Midbrain (tissue), 1 donor: ENCODE data around the gene CATSPER3.

Experiments used
- DNase-seq: peaks from one replicate; lab custom pipeline; 2025; lab: John Stamatoyannopoulos, UW

CATSPER3 gene

DNA sequence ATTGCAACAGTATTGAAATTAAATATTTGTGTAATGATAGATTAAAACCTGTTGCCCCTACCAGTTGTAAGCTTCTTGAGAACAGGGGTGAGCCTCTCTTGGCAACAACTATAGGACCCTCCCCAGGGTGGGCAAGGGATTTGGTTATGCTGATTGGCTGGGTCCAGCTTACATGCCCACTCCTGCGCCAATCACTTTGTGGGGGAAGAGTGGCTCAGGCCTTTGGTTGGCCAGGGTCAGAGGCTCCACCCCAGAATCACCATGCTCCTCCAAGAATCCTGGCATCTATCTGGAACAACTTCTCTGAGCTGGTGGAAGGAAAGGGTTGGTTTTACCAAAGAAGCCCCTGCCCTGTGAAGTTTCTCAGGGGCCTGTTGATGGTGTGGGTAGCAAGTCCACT lies 74.9 kb downstream of the CATSPER3 start:
- no peak for DNase-seq

DNA sequence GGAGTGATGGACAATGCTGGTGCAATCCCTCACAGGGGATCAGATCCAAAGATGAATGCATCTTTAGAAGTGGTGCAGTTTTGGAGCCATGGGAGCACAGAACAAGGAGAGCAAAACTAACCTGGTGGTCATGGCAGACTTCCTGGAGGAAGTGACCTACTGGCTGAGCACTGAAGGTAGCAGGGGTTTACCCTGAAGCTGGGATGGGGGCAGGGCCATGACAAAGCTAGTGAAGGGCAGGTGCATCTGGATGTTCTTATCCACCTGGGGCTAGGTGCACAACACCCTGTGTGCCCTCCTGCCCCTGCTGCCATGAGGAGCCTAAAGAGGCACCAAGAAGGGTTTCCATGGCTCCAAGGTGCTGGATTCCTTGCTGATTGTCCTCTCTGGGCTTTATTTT lies 77.8 kb downstream of the CATSPER3 start:
- no peak for DNase-seq

DNA sequence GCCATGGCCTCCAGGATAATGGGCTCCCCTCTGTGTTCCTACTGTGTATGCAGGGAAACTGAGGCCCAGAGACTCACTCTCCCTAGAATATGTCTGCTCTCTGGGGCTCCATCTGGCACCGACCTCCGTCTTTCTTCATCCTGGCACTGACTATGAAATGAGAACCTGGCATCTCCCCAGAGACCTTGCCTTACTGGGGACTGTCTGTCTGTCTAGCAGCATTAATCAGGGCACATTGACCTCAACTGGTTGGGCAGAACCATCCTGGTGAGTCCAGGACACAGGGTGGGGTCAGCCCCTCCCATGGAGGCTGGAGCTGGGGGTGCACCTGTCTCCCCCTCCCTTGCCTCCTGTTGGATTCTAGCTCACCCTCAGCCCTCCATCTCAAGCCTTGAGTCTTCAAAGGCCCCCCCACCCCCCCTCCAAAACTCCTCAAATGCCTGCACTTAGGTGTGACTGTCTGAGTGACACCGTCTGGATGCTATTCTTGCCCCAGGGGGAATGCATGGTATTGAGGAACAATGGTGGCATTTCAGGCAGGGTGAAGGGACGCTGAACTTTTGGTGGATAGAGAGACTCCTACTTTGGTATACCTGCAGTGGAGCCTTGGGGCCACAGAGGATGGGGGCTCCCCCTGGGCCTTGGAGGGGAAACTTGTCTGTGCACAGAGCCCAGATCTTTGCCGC lies 79.1 kb downstream of the CATSPER3 start:
- DNase-seq, result no peak

GRCh38 chr5:135047347-135047695 lies 79.6 kb downstream of the CATSPER3 start:
- no peak for DNase-seq

DNA sequence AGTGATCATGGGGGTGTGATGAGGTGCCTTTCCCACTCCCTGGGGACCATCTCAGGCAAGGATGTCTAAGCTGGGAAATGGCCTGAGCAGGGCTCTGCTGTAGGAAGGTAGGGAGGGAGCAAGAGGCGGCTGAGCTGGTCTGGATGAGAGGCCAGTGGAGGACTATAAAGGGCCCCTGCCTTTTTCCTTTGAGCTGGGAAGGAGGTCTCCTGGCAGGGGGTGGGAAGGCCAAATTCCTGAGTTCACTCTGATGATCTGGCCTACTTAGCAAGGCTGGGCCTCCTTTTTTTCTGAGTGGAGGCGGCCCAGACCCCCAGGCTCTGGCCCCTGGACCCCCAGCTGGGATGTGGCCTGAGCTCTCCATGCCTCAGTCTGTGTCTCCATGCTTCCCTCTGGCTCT lies 80.6 kb downstream of the CATSPER3 start:
- no peak for DNase-seq

DNA sequence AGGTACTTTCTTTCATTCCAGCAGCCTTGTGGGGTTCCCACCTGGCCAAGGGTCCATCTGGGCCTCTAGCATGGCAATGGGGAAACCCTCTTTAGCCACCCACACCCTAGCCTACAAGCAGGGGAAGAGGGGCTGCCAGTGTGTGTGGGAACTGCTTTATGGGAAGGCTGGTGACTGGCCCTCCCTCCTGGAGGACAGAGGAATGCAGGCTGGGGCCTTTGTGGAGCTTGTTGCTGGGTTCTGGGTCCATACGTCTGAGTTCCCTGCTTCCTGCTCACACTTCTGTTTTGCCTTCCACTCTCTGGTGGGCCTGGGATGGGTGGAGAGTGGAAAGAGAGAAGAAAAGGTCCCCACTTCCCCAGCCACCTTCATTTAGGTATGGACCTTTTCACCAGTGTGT lies 81.2 kb downstream of the CATSPER3 start:
- no peak for DNase-seq

DNA sequence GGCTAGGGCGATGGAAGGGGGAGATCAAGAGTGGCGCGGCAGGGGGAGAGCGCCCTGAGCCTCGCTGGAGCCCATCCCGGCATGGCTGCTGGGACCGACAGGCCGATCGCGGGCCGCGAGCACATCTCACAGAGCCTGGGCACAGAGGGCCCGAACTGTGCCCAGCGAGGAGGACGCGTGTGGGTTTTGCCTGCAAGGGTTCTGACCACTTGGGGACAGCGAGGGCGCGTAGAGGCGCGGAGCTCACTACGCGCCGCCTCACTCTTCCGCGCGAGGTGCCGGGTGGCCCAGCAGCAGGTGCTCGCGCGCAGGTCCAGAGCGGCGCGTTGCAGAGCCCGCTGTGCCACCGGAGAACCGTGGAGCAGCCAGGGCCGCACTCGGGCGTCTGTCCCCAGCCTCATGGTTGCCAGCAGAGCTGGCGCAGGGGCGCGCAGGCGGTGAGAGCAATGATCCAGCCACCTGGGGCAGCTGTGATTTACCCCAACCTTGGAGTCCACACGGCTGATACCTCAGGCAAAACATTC lies 82.6 kb downstream of the CATSPER3 start:
- DNase-seq, result no peak

GRCh38 chr5:135051399-135051798 lies 83.7 kb downstream of the CATSPER3 start:
- DNase-seq, result no peak

DNA sequence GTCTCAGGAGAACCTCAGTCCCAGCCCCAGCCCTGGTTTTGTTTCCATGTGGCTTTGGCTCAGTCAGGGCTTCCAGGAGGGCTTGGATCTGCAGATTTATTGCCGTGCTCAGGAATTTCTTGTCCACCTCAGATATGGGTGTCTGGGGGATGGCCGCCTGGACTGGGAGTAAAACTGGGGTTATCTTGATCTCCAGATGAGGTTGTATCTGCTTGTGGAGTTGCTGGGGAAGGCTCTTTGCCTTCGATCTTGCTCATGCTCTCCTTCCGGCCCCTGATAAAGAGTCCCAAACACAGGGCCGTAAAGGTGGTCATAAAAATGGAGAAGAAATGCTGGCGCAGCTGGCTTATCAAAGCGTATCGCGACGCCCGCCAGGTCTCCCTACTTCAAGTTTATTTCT lies 84.2 kb downstream of the CATSPER3 start:
- no peak for DNase-seq

DNA sequence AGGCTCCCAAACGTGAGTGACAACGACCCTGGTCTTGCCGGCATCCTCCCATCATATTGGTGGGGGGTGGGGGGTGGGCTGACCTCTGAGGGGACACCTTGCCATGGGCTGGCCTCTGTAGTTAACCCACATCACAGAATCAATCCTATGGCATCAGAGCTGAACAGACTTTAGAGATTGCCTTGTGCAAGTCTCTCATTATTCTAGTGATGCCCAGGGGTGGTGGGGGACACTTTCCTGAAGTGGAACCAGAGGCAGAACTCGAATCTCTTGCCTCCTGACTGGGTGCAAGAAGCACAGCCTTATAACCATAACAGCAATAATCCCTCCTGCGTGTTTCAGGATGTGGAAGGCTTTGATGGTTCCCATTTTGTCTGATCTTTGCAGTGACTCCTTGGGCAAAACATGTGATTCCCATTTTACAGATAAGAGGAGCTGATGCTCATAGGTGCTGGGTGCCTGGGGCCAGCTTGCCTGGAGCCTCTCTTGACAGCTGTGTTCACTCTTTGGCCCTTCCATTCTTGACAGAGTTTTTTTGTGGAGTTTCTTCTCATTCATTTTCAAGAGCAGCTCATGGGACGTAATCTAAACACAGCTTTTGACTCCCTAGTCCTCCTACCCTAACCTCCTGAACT lies 84.9 kb downstream of the CATSPER3 start:
- no peak for DNase-seq

DNA sequence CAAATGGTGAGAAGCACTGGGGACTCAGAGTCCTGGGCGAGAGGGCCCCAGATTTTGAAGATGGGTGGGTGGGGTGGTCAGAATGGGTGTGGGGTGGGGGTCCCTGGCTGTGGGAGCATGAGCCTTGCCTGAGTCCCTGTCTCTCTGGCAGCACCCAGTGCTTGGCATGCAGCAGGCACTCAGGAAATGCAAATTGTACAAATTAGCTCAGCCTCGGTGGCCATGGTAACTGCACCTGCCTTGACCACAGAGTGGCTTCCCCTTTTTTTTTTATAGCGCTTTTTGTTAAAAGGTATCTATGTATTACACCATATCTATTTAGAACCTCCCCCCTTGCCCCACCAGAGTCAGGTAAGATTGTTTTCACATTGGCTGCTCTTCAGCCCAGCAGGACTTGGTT lies 85.6 kb downstream of the CATSPER3 start:
- DNase-seq, result no peak

DNA sequence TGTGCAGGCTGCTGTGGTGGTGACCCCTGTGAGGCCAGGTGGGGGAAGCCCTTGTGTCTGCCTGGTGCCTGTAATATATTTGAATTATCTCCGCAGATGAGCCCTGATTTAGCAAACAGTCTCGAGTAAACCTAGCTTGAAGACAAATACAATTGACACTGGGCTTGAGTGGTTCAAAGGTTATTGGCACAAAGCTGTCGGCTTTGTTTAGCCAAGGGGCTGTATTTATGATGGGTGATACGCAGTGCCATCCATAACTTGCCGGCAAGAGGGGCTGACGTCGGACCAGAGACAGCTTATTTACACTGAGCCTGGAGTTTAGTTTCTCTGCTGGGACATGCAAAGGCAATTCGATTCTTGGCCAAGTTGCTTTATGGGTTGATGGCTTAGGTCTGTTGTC lies 86.3 kb downstream of the CATSPER3 start:
- no peak for DNase-seq

DNA sequence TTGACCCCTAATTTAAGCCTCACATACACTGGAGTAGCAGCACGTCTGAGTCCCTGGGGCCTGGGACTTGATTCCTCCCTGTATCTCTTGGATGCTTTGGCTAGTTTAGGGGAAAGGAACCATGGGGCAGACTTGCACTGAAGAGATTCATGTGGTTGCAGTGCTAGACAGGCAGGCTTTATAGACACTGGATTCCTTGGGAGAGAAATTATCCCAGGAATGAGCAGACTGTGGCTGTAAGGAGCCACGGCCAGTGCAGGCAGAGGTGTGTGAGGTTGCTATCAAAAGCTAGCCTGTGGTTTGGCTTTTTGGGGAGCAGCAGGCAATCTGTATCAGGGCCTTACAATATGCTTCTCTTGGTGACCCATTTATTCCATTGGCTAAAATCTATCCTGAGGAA lies 86.8 kb downstream of the CATSPER3 start:
- no peak for DNase-seq

- DNase-seq, result no peak
These were observed 87.7 kb downstream of the CATSPER3 start for GRCh38 chr5:135055396-135055795.

DNA sequence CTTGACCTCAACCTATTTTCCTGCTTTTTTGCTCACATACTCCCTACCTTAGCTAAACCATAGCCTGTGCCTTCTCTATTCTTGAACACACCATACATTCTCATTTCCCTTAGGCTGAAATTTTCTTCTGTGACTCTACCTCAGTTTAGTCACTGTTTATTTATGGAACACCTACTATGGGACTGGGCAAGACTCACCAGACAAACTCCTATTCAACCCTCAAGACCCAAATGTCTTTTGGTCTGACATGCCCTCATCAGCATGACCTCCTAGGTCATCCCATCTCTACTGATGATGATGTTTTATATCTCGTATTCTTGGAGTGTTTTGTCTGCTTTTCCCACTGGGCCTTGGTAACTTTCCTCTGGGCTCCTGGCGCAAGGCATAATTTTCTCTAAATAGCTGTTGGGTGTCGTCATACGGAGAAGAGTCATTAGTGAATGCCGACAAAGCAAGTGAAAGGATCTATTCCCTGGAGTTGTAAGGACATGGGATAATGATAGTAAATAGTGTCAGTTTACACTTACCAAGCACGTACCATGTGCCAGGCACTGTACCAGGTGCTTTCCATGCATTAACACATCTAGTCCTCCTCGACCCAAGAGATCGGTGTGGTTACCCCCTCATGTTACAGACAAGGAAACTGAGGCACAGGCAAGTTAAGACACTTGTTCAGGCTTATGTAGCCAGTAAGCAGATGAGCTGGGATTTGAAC lies 88.8 kb downstream of the CATSPER3 start:
- DNase-seq, result no peak

GRCh38 chr5:135057233-135057632 lies 89.5 kb downstream of the CATSPER3 start:
- DNase-seq, result no peak

- no peak for DNase-seq
These were observed 90.6 kb downstream of the CATSPER3 start for GRCh38 chr5:135058331-135058732.

DNA sequence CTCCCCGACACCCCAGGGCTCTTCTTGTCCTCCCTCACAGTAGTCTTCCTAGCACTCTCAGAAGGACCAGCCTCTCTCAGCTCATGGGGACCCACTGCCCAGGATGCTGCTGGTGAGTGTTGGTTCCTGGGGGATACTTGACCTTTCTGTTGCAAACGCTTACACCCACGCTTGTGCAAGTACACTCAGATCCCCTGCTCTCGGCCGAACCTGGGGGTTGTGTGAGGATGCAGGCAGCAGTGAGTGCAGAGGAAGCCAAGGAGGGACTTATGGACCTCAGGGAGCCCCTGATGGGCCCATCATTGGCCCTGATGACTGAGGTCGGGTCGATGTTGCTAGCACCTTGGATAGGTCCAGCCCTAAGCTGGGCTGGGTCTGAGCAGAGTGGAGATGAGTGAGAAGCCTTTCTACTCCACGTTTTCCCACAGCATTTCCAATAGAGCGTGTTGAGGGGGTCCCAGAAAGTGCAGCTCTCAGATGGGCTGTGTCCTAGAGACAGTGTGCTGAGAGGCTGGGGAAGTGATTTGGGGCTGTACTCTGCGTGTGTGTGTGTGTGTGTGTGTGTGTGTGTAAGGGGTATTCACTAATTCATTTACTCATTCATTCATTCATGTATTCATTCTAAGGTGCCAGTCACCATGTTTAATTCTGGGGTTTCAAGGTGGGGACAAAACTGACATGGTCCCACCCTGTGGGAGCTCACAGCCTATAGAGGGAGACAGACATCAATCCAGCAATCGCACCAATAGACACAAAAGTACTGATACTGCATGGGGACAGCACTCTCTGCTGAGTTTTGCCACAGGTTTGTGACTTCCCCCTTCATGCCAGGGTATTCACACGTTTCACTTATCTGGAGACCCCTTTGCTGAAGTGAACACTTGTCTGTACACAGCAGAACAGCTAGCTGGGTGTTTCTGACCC lies 91.6 kb downstream of the CATSPER3 start:
- DNase-seq, result no peak

DNA sequence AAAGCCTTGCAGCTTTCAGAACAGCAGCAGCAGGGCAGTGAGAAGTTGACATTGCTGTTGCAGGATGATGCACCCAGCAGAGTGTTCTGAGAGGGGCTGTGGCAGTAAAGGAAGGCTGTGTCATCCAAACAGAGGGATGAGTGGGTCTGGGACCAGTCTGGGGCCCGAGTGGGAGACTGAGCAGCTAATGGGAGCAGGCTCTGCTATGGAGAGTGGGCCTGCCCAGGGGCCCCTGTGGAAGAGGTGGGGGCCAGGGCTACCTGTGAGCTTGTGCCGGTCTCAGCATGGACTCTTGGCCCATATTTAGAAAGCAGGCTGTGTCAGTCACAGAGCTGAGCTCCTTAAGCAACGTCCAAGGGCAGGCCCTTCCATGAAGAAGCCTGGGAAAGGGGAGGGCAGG lies 92.3 kb downstream of the CATSPER3 start:
- no peak for DNase-seq

GRCh38 chr5:135061001-135061400 lies 93.3 kb downstream of the CATSPER3 start:
- no peak for DNase-seq
